MM.1S (cell line): Measurements from ENCODE around the gene ZNF619.

Source experiments
- DNase-seq: peaks from one replicate; pipeline ENCODE4 v3.0.0-alpha.2; 2015
- H2AFZ ChIP-seq: fragments of 300-600 bp; sonication (generic); 2 replicates; pipeline ENCODE4 v1.6.0; 2016; ENCODE audit warnings: antibody characterized with exemption, low read length
- H3F3A ChIP-seq: fragments of 300-600 bp; sonication (generic); 2 replicates; pipeline ENCODE4 v1.6.1; 2016; ENCODE audit warnings: mild to moderate bottlenecking, antibody characterized with exemption, low read length, moderate library complexity, mixed read lengths; ENCODE audit not compliant: insufficient read depth
- H3K27ac ChIP-seq: fragments of 300-600 bp; sonication (generic); 2 replicates; pipeline ENCODE4 v1.5.1; 2016; ENCODE audit warnings: mild to moderate bottlenecking, low read length
- H3K27me3 ChIP-seq: fragments of 300-600 bp; sonication (generic); replicated peaks from 2 replicates; pipeline ENCODE4 v1.6.0; 2016; ENCODE audit warnings: low read length; ENCODE audit not compliant: insufficient read depth
- H3K36me3 ChIP-seq: fragments of 300-600 bp; sonication (generic); replicated peaks from 2 replicates; pipeline ENCODE4 v1.6.1; 2016; ENCODE audit warnings: mild to moderate bottlenecking, low read length, mixed read lengths; ENCODE audit not compliant: insufficient read depth
- H3K4me1 ChIP-seq: fragments of 300-600 bp; sonication (generic); 2 replicates; pipeline ENCODE4 v1.6.1; 2016; ENCODE audit warnings: low read length, mixed read lengths
- H3K4me2 ChIP-seq: fragments of 300-600 bp; sonication (generic); 2 replicates; pipeline ENCODE4 v1.6.0; 2016; ENCODE audit warnings: low read depth, low read length
- H3K4me3 ChIP-seq: fragments of 300-600 bp; sonication (generic); 2 replicates; pipeline ENCODE4 v1.5.1; 2016; ENCODE audit warnings: low read length, mixed read lengths
- H3K79me2 ChIP-seq: fragments of 300-600 bp; sonication (generic); 2 replicates; pipeline ENCODE4 v1.6.1; 2016; ENCODE audit warnings: mixed run types, low read length, mixed read lengths
- H3K9ac ChIP-seq: fragments of 300-600 bp; sonication (generic); 2 replicates; pipeline ENCODE4 v1.6.1; 2016; ENCODE audit warnings: low read length, mixed read lengths
- H3K9me2 ChIP-seq: fragments of 300-600 bp; sonication (generic); replicated peaks from 2 replicates; pipeline ENCODE4 v1.6.1; 2016; ENCODE audit warnings: mild to moderate bottlenecking, low read length, mixed read lengths; ENCODE audit not compliant: insufficient read depth
- H3K9me3 ChIP-seq: fragments of 300-600 bp; sonication (generic); replicated peaks from 2 replicates; pipeline ENCODE4 v1.6.1; 2016; ENCODE audit warnings: mild to moderate bottlenecking, low read length, mixed read lengths; ENCODE audit not compliant: insufficient read depth
- H4K20me1 ChIP-seq: fragments of 300-600 bp; sonication (generic); 2 replicates; pipeline ENCODE4 v1.6.1; 2016; ENCODE audit warnings: mild to moderate bottlenecking, low read length, moderate library complexity, mixed read lengths; ENCODE audit not compliant: insufficient read depth
- CTCF ChIP-seq: fragments of 300-600 bp; sonication (generic); IDR thresholded peaks from 2 replicates; pipeline ENCODE4 v1.5.1; 2016; ENCODE audit warnings: antibody characterized with exemption, low read length, mixed read lengths
- EZH2 ChIP-seq: fragments of 300-600 bp; sonication (generic); optimal IDR thresholded peaks from 2 replicates; pipeline ENCODE3; 2017; ENCODE audit warnings: low read depth, mild to moderate bottlenecking, antibody characterized with exemption, low read length, mixed read lengths
- EZH2phosphoT487 ChIP-seq: fragments of 300-600 bp; sonication (generic); IDR thresholded peaks from 2 replicates; pipeline ENCODE4 v1.6.1; 2018; ENCODE audit warnings: antibody characterized with exemption, low read length

ZNF619 gene

GRCh38 chr3:40477666-40478065, 744 bp downstream of the ZNF619 start:
- Histone ChIP-seq H3K4me1 (no peaks in the 10 kb centered on the region), H3K9me2 (no peaks in the 10 kb centered on the region), H3K9me3 (no peaks in the 10 kb centered on the region), H3K4me3 (peak overlapping the region; percentile 84), H2AFZ (peak overlapping the region; percentile 99), H3F3A (no peaks in the 10 kb centered on the region), H3K4me2 (peak overlapping the region; percentile 85), H3K36me3 (no peaks in the 10 kb centered on the region), H3K79me2 (0 out of 2 replicates have a peak, but pooled peaks cover 5% of the 10 kb centered on the region), H3K27me3 (no peaks in the 10 kb centered on the region), H3K27ac (no peak overlapping the region), H3K9ac (peak overlapping the region; percentile 85), H4K20me1 (no peaks in the 10 kb centered on the region)
- TF ChIP-seq EZH2phosphoT487 (no peak), EZH2 (no peak), CTCF (no peak)
- no peak for DNase-seq

GRCh38 chr3:40487172-40487571, 10.2 kb downstream of the ZNF619 start:
- no peak overlapping the region for H3K9ac ChIP-seq
- no peaks in the 10 kb centered on the region for H3F3A ChIP-seq
- no peaks in the 10 kb centered on the region for H3K9me3 ChIP-seq
- H3K4me2 ChIP-seq, result no peak overlapping the region
- no peaks in the 10 kb centered on the region for H3K27me3 ChIP-seq
- H3K36me3 ChIP-seq, result no peaks in the 10 kb centered on the region; the same call in 1 of the 2 replicates
- H2AFZ ChIP-seq, result no peak overlapping the region
- DNase-seq, result no peak
- H4K20me1 ChIP-seq, result no peaks in the 10 kb centered on the region
- H3K27ac ChIP-seq, result no peak overlapping the region
- H3K79me2 ChIP-seq, result no peaks in the 10 kb centered on the region
- no peak for TF ChIP-seq CTCF
- TF ChIP-seq EZH2, result no peak
- H3K4me1 ChIP-seq, result no peaks in the 10 kb centered on the region
- no peaks in the 10 kb centered on the region for H3K9me2 ChIP-seq
- H3K4me3 ChIP-seq, result no peak overlapping the region

GRCh38 chr3:40490916-40491315, 14.0 kb downstream of the ZNF619 start:
- no peak for TF ChIP-seq EZH2
- no peak for TF ChIP-seq CTCF
- TF ChIP-seq EZH2phosphoT487, result no peak
- H3K27me3 ChIP-seq, result no peaks in the 10 kb centered on the region
- H2AFZ ChIP-seq, result no peak overlapping the region
- H3K9me2 ChIP-seq, result no peaks in the 10 kb centered on the region
- no peaks in the 10 kb centered on the region for H3K4me1 ChIP-seq
- no peaks in the 10 kb centered on the region for H3K79me2 ChIP-seq
- no peak overlapping the region for H3K4me2 ChIP-seq
- no peak overlapping the region for H3K9ac ChIP-seq
- H3F3A ChIP-seq, result no peaks in the 10 kb centered on the region
- no peak overlapping the region for H3K27ac ChIP-seq
- H3K36me3 ChIP-seq, result no peaks in the 10 kb centered on the region; the same call in 1 of the 2 replicates
- no peak for DNase-seq
- no peaks in the 10 kb centered on the region for H4K20me1 ChIP-seq
- H3K4me3 ChIP-seq, result no peak overlapping the region
- no peaks in the 10 kb centered on the region for H3K9me3 ChIP-seq
